Ascending aorta (tissue), 2 donors: Measurements from ENCODE around the gene BRMS1. TPM values are rescaled to one million over a fixed set of nuclear protein-coding genes. Genes with fewer than 3 reads are reported as not detected.

ENCODE experiments used
- DNase-seq, 2 donors: peaks; one replicate each; pipeline ENCODE4 v3.0.0-alpha.2; 2019; ENCODE audit warnings: low spot score in 2 of 2
- H3K27ac ChIP-seq, 2 donors: fragments of 200-600 bp; sonication (generic); one replicate each; pipeline ENCODE4 v1.5.1; 2016 to 2017; ENCODE audit warnings: mild to moderate bottlenecking in 1 of 2
- H3K27me3 ChIP-seq: fragments of 200-600 bp; sonication (generic); one replicate; pipeline ENCODE4 v1.5.1; 2017
- H3K36me3 ChIP-seq, 2 donors: fragments of 200-600 bp; sonication (generic); one replicate each; pipeline ENCODE4 v1.5.1; 2016
- H3K4me1 ChIP-seq, 2 donors: fragments of 200-600 bp; sonication (generic); one replicate each; pipeline ENCODE4 v1.5.1; 2016 to 2017; ENCODE audit warnings: mild to moderate bottlenecking in 1 of 2
- H3K4me3 ChIP-seq, 2 donors: fragments of 200-600 bp; sonication (generic); one replicate each; pipeline ENCODE4 v1.5.1; 2016 to 2017; ENCODE audit warnings: mild to moderate bottlenecking in 1 of 2
- H3K9me3 ChIP-seq, 2 donors: fragments of 200-600 bp; sonication (generic); one replicate each; pipeline ENCODE4 v1.5.1; 2016
- intact Hi-C: fragments of 100-400 bp; cut with DNase I; formaldehyde crosslinking; loops from one replicate; pipeline ENCODE4 v1.15.1; 2023
- total RNA-seq: library from RNA; depleted of rRNA; stranded (reverse); fragments of >200 nt; gene quantifications from one replicate; pipeline ENCODE4 v1.1.0, GENCODE V29; 2016
- TF ChIP-seq, protein P1 (sequence below), 3 experiments: fragments of 200-600 bp in 2 of 3; fragments of 450-650 bp in 1 of 3; sonication (generic) in 2 of 3; IDR thresholded peaks; one replicate each; pipeline ENCODE4 v1.5.1; 2016 to 2019; ENCODE audit warnings: antibody characterized with exemption in 3 of 3, mild to moderate bottlenecking in 1 of 3, moderate library complexity in 1 of 3

Gene BRMS1
- total RNA-seq, 1 donor from 2014 or later, result 24.8 TPM

DNA sequence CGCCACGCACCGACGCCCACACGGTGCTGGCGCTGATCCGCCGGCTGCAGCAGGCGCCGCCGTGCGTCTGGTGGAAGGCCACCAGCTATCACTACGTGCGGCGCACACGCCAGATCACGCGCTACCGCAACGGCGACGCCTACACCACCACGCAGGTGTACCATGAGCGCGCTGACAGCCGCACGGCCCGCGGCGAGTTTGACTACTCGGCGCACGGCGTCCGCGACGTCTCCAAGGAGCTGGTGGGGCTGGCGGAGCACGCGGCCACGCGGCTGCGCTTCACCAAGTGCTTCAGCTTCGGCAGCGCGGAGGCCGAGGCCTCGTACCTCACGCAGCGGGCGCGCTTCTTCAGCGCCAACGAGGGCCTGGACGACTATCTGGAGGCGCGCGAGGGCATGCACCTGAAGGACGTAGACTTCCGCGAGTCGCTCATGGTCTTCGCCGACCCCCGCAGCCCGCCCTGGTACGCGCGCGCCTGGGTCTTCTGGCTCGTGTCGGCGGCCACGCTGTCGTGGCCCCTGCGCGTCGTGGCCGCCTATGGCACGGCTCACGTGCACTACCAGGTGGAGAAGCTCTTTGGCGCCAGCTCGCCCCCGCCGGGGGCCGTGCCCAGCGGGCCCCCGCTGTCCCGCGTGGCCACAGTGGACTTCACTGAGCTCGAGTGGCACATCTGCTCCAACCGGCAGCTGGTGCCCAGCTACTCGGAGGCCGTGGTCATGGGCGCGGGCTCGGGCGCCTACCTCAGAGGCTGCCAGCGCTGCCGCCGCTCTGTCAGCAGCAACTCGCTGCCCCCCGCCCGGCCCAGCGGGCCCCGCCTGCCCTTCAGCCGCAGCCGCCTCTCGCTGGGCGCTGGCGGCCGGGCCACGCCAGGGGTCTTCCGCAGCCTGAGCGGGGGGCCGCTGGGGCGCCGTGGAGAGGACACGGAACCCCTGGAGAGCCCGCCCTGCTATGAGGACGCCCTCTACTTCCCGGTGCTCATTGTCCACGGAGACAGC lies 50.0 kb downstream of the BRMS1 start:
- Histone ChIP-seq H3K36me3 (no peaks in the 10 kb centered on the region), H3K27ac (no peak overlapping the region), H3K4me1 (peaks cover 3 to 5% of the 10 kb centered on the region in 2 donors), H3K27me3 (peaks cover 8% of the 10 kb centered on the region), H3K9me3 (no peaks in the 10 kb centered on the region), H3K4me3 (no peak overlapping the region)
- intact Hi-C loops, result no loop called here
- no peak for DNase-seq
- TF ChIP-seq, protein P1, sequence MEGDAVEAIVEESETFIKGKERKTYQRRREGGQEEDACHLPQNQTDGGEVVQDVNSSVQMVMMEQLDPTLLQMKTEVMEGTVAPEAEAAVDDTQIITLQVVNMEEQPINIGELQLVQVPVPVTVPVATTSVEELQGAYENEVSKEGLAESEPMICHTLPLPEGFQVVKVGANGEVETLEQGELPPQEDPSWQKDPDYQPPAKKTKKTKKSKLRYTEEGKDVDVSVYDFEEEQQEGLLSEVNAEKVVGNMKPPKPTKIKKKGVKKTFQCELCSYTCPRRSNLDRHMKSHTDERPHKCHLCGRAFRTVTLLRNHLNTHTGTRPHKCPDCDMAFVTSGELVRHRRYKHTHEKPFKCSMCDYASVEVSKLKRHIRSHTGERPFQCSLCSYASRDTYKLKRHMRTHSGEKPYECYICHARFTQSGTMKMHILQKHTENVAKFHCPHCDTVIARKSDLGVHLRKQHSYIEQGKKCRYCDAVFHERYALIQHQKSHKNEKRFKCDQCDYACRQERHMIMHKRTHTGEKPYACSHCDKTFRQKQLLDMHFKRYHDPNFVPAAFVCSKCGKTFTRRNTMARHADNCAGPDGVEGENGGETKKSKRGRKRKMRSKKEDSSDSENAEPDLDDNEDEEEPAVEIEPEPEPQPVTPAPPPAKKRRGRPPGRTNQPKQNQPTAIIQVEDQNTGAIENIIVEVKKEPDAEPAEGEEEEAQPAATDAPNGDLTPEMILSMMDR (IDR thresholded peaks at IDR 0.05), result no peak

DNA sequence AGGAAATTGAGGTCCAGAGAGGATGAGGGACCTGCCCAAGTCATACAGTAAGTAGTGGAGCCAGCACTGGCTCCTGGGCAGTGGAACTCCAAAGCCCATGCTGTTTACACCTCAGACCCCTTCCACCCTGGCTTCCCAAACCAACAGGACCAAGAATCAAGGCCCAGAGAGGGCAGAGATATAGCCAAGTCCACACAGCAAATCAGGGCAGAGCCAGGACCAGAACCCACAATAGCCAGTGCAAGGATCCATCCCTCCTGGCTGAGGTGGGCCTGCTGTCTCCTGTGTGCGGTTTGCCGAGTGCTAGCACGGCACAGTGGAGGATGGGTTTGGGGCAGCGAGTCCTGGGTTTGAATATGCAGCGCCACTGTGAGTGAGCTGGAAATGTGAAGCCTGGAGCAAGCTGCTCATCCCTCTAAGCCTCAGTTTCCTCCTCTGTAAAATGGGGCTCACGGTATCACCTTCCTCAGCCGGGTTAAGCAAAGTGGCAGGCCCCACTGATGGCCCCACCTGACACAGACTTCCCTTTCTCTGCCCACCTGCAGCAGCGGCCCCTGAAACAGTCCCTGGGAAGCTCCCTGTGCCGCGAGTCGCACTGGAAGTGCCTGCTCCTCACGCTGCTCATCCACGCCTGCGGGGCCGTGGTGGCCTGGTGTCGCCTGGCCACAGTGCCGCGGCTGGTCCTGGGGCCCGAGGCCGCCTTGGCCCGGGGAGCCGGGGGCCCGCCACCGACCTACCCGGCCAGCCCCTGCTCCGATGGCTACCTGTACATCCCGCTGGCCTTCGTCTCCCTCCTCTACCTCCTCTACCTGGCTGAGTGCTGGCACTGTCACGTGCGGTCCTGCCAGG lies 50.9 kb downstream of the BRMS1 start:
- peaks cover 3 to 9% of the 10 kb centered on the region in 2 donors for H3K4me1 ChIP-seq
- no peaks in the 10 kb centered on the region for H3K9me3 ChIP-seq
- intact Hi-C loops, result no loop called here
- no peak overlapping the region for H3K27ac ChIP-seq
- H3K27me3 ChIP-seq, result peaks cover 8% of the 10 kb centered on the region
- no peaks in the 10 kb centered on the region for H3K36me3 ChIP-seq
- no peak for DNase-seq
- TF ChIP-seq, protein P1 (IDR thresholded peaks at IDR 0.05), result no peak
- H3K4me3 ChIP-seq, result no peak overlapping the region

DNA sequence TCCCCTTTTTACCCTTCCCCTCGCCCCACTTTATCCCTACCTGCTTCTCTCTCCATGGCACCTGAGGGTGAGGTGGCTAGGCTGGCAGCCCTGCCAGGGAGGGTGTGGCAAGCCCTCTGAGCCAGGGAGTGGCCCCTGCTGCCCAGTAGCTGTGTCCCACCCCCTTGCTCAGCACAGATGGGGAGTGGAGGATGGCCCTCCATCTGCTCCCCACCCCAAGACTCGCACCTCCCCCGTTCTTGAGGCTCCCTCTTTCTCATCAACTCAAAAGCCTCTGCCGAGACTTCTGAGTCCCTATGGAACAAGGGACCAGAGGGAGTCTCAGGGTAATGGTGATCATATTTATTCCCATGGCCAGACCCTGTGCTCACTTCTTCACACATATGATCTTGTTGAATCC lies 51.6 kb downstream of the BRMS1 start:
- intact Hi-C loops, result no loop called here

DNA sequence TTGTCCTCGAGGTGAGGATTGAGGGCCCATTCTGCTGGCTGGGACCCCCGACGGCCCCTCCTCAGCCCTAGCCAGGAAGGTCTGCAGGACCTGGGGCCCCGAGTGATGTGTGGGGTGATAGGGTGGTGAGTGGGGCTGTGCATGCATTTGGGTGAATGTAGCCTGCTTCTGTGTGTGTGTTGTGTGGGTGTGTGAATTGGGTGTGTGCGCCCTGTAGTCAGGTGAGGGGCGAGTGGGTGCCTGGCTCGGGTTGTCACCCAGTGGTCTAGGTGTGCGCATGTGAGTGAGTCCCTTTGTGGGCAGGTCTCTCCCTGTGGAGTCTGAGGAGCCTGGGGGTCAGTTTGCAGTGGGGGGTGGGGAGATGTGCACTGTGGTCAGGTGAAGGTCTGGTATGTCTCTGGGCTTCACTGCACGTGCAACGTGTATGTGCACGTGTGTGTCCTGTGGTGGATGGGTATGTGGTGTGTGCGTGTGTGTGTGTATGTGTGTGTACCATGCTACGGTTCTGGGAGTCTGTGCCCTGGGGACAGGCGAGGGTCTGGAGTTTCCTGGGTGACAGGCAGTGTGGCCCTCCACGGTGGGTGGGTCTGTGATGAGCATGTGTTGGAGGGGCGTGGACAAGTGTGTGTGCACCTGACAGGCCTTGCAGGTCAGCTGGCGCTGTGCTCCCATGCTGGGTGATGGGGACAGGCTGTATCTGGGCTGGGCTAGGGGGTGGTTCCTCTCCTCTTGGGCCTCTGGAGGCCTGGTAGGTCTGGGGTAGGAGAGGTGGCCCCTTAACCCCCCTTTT lies 52.2 kb downstream of the BRMS1 start:
- TF ChIP-seq, protein P1 (IDR thresholded peaks at IDR 0.05), result no peak

More for the DNA sequence above, 51.6 kb downstream of the BRMS1 start:
- Histone ChIP-seq H3K27ac (no peak overlapping the region), H3K4me3 (no peak overlapping the region), H3K27me3 (peaks cover 8% of the 10 kb centered on the region), H3K36me3 (no peaks in the 10 kb centered on the region), H3K4me1 (peaks cover 3 to 10% of the 10 kb centered on the region in 2 donors), H3K9me3 (no peaks in the 10 kb centered on the region)
- TF ChIP-seq, protein P1 (IDR thresholded peaks at IDR 0.05), result no peak
- no peak for DNase-seq

More for the DNA sequence above, 52.2 kb downstream of the BRMS1 start:
- Histone ChIP-seq H3K27ac (no peak overlapping the region), H3K9me3 (no peaks in the 10 kb centered on the region), H3K36me3 (no peaks in the 10 kb centered on the region), H3K27me3 (peaks cover 8% of the 10 kb centered on the region), H3K4me3 (no peak overlapping the region), H3K4me1 (peaks cover 8 to 16% of the 10 kb centered on the region in 2 donors)
- DNase-seq, result no peak
- intact Hi-C loops, result no loop called here
